HG03521 (cell line): Measurements from ENCODE around the gene CCDC9.
"Not testable (repeated sequence)": the region's sequence is repeated elsewhere in the genome, so short reads cannot be mapped to it uniquely, and the experiment has no call there.

ENCODE experiments used
- ATAC-seq: cut with Tn5 transposase; IDR thresholded peaks from one replicate; pipeline ENCODE4 v1.9.1; 2021; ENCODE audit warnings: mild to moderate bottlenecking, moderate library complexity; ENCODE audit not compliant: unreplicated experiment

CCDC9 gene

GRCh38 chr19:47283405-47284059, 27.2 kb downstream of the CCDC9 start:
- no peak for ATAC-seq

GRCh38 chr19:47284324-47284899, 28.1 kb downstream of the CCDC9 start:
- ATAC-seq, result no peak

GRCh38 chr19:47296036-47296435, 39.7 kb downstream of the CCDC9 start:
- ATAC-seq, result no peak

- not testable (repeated sequence) for ATAC-seq
Observed at GRCh38 chr19:47300867-47301266, 44.5 kb downstream of the CCDC9 start.

- no peak for ATAC-seq
Observed at GRCh38 chr19:47302249-47302648, 45.9 kb downstream of the CCDC9 start.

GRCh38 chr19:47303966-47304365, 47.6 kb downstream of the CCDC9 start:
- ATAC-seq, result no peak

GRCh38 chr19:47305309-47305751, 49.0 kb downstream of the CCDC9 start:
- no peak for ATAC-seq

GRCh38 chr19:47306303-47306702, 50.0 kb downstream of the CCDC9 start:
- ATAC-seq, result no peak

- no peak for ATAC-seq
Observed at GRCh38 chr19:47309038-47309437, 52.7 kb downstream of the CCDC9 start.

GRCh38 chr19:47309608-47310007, 53.3 kb downstream of the CCDC9 start, which contains the start of gene C5AR1:
Gene C5AR1, plus strand, starts transcription at chr19:47309861. Its CDS starts 35 bp downstream, at chr19:47309896.
- ATAC-seq, result no peak

- ATAC-seq, result no peak
Observed at GRCh38 chr19:47310323-47310722, 54.0 kb downstream of the CCDC9 start.

- no peak for ATAC-seq
Observed at GRCh38 chr19:47310819-47311218, 54.5 kb downstream of the CCDC9 start.

GRCh38 chr19:47312366-47313006, 56.2 kb downstream of the CCDC9 start:
- no peak for ATAC-seq

GRCh38 chr19:47313754-47314295, 57.5 kb downstream of the CCDC9 start:
- ATAC-seq, result no peak

GRCh38 chr19:47315125-47315821, 58.9 kb downstream of the CCDC9 start:
- no peak for ATAC-seq

- ATAC-seq, result no peak
Observed at GRCh38 chr19:47316513-47316912, 60.2 kb downstream of the CCDC9 start.

GRCh38 chr19:47319923-47320871, 63.9 kb downstream of the CCDC9 start:
- no peak for ATAC-seq
